ENCODE measurements around the gene AADACL3.

AADACL3 gene

GRCh38 chr1:12769031-12769430, 53.1 kb downstream of the AADACL3 start:
- no peak for DNase-seq (ENCODE audit: low read depth)

DNA sequence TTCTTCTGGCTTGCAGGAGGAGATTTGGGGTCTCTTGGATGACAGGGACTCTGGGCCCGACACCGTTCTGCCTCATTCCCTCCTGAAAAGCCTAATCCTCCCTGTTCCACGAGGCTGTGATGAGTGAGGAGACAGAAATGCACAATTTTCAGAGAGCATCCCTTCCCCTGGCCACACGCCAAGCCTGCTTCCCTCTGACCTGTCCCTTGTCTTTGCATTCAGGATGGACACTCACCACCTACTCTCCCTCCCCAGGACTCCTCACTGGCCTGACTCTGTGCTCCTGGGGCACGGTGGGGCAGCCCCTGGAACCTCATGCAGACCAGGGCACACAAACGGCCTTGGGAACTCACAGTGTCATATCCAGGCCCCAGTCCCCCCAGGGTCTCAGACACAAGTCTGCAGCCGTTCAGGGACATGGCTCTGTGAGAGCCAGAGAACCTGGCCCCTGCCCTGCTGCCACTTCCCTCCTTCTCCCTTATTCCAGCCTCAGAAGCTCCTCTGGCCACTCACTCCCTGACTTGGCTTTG, 54.1 kb downstream of the AADACL3 start:
- no peak for DNase-seq (ENCODE audit: low read depth)

DNA sequence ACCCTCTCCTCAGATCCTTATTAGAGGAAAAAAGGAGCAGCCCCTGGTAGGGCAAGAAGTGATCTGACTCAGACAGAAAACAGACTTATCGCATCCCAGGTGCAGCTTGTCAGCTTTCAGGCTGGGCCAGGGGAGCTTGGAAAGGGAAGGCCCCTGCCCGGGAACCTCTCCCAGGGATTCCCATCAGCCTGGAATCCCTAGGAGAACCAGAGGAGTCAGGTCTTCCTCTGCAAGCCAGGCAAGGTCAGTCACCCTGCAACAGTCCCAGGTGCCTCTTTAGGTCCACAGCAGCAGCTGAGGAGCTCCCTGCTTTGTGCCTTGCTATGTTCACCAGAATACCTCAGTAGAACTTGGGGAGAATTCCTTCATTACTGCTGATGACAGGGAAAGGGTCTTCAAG, 54.7 kb downstream of the AADACL3 start:
- no peak for DNase-seq (ENCODE audit: low read depth)

- DNase-seq (ENCODE audit: low read depth): no peak
Observed at GRCh38 chr1:12771186-12771585, 55.3 kb downstream of the AADACL3 start.

GRCh38 chr1:12772520-12772919, 56.6 kb downstream of the AADACL3 start:
- DNase-seq (ENCODE audit: low read depth): no peak

DNA sequence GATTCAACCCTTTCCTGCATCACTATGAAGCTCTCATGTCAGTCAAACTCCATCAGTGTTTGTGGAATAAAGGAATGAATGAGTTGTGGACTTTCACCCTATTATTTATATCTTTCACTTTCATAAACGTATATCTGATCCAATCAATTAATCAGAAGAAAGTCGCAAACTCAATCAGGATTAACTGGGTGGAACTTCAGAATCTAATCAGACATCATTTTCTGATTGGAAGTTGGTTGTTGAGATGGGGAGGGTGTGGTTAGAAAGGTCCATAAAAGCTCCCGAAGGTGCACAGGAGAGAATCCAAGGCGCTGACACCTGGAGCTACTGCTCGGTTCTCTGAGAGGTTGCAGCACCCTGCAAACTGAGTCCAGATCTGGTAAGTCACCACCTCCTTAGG, 57.5 kb downstream of the AADACL3 start, which contains the start of gene PRAMEF12:
Gene PRAMEF12, plus strand, starts transcription at position 301 of the 400 bp plus-strand sequence. CDS start 1,130 bp downstream, outside the sequence.
- no peak for DNase-seq (ENCODE audit: low read depth)

DNA sequence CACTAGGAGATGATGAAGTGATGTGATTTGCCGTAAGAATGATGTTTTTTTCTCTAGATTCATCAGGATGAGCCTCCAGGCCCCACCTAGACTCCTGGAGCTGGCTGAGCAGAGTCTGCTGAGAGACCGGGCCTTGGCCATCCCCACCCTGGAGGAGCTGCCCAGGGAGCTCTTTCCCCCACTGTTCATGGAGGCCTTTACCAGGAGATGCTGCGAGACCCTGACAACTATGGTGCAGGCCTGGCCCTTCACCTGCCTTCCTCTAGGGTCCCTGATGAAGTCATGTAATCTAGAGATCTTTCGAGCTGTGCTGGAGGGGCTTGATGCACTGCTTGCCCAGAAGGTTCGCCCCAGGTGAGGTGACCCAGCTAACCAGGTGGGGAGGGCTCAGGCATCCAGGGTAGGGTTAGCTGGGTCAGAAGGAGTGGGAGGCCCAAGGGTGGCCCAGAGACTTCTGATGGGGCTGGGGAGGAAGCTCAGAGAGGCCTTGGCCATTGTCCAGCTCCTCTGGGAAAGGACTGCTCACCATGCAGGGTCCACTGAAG, 59.0 kb downstream of the AADACL3 start:
- no peak for DNase-seq (ENCODE audit: low read depth)

GRCh38 chr1:12775443-12775842, 59.5 kb downstream of the AADACL3 start:
- DNase-seq (ENCODE audit: low read depth): no peak

DNA sequence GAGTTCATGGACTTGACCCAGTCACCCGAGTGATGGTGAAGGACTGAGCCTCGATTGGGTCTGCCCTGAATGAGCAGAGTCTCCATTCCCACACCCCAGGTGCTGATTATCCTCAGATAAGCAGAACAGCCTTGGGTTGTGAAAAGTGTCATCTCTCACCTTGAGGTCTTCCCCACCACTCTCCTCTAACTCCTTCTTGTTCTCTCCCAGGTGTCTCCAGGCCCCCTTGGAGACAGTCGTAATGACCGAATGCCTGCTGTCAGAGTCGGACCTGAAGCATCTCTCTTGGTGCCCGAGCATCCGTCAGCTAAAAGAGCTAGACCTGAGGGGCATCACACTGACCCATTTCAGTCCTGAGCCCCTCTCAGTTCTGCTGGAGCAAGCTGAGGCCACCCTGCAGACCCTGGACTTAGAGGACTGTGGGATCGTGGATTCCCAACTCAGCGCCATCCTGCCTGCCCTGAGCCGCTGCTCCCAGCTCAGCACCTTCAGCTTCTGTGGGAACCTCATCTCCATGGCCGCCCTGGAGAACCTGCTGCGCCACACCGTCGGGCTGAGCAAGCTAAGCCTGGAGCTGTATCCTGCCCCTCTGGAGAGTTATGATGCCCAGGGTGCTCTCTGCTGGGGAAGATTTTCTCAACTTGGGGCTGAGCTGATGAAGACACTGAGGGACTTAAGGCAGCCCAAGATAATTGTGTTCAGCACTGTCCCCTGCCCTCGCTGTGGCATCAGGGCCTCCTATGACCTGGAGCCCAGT, 61.1 kb downstream of the AADACL3 start:
- no peak for DNase-seq (ENCODE audit: low read depth)
